GM12891 (cell line): Measurements from ENCODE around the gene ABCA13.

ENCODE experiments used
- DNase-seq: peaks from one replicate; pipeline ENCODE4 v3.0.0; 2011; ENCODE audit warnings: low spot score; ENCODE audit not compliant: insufficient read length
- FAIRE-seq: peaks from 2 replicates; lab custom pipeline; 2011; peaks lifted over from hg19 to GRCh38; lab: Jason Lieb, UNC
- PAX5 ChIP-seq: IDR thresholded peaks from 2 replicates; pipeline ENCODE4 v1.6.1; 2011; ENCODE audit warnings: low read length, moderate library complexity, mild to moderate bottlenecking; ENCODE audit not compliant: insufficient read depth, severe bottlenecking
- POLR2A ChIP-seq: IDR thresholded peaks from 2 replicates; pipeline ENCODE4 v1.6.1; 2011; ENCODE audit warnings: low read depth, low read length, control low read depth
- POLR2AphosphoS5 ChIP-seq: IDR thresholded peaks from 2 replicates; pipeline ENCODE4 v1.6.1; 2011; ENCODE audit warnings: low read depth, low read length, control low read depth
- POU2F2 ChIP-seq: IDR thresholded peaks from 2 replicates; pipeline ENCODE4 v1.6.1; 2011; ENCODE audit warnings: low read depth, mild to moderate bottlenecking, control low read depth, low read length, moderate library complexity
- SPI1 ChIP-seq: IDR thresholded peaks from 2 replicates; pipeline ENCODE4 v1.6.1; 2011; ENCODE audit warnings: low read depth, low read length, control low read depth
- TAF1 ChIP-seq: IDR thresholded peaks from 2 replicates; pipeline ENCODE4 v1.6.1; 2011; ENCODE audit warnings: low read depth, low read length, control low read depth

The ABCA13 gene

GRCh38 chr7:48441848-48442492 is 270.7 kb downstream of the ABCA13 start:
- DNase-seq (no peak), FAIRE-seq (no peak)
- no peak for TF ChIP-seq SPI1
- no peak for TF ChIP-seq POLR2A
- TF ChIP-seq PAX5, result no peak
- TF ChIP-seq POLR2AphosphoS5, result no peak

- no peak for DNase-seq
- TF ChIP-seq TAF1 (no peak), POLR2AphosphoS5 (no peak), POLR2A (no peak), SPI1 (no peak)
- FAIRE-seq, result no peak
Observed at GRCh38 chr7:48443051-48443450, 271.8 kb downstream of the ABCA13 start.

- DNase-seq (no peak), FAIRE-seq (no peak)
- TF ChIP-seq SPI1 (no peak), PAX5 (no peak), POLR2A (no peak), TAF1 (no peak), POLR2AphosphoS5 (no peak), POU2F2 (no peak)
Observed at GRCh38 chr7:48446721-48447120, 275.5 kb downstream of the ABCA13 start.

- no peak for DNase-seq
- FAIRE-seq, result no peak
- TF ChIP-seq SPI1, result no peak
- TF ChIP-seq POLR2AphosphoS5, result no peak
- no peak for TF ChIP-seq POLR2A
- TF ChIP-seq PAX5, result no peak
- no peak for TF ChIP-seq TAF1
- TF ChIP-seq POU2F2, result no peak
Observed at GRCh38 chr7:48452218-48452617, 281.0 kb downstream of the ABCA13 start.

- DNase-seq (no peak), FAIRE-seq (no peak)
- TF ChIP-seq POU2F2, result no peak
- no peak for TF ChIP-seq POLR2A
- no peak for TF ChIP-seq TAF1
- TF ChIP-seq PAX5, result no peak
- no peak for TF ChIP-seq POLR2AphosphoS5
- no peak for TF ChIP-seq SPI1
Observed at GRCh38 chr7:48454750-48455192, 283.5 kb downstream of the ABCA13 start.

- TF ChIP-seq TAF1 (no peak), SPI1 (no peak), PAX5 (no peak), POU2F2 (no peak), POLR2AphosphoS5 (no peak), POLR2A (no peak)
- FAIRE-seq (no peak), DNase-seq (no peak)
Observed at GRCh38 chr7:48455363-48455762, 284.1 kb downstream of the ABCA13 start.

GRCh38 chr7:48458701-48459524 is 287.7 kb downstream of the ABCA13 start:
- no peak for FAIRE-seq
- no peak for DNase-seq
- TF ChIP-seq POLR2AphosphoS5 (no peak), PAX5 (no peak), SPI1 (no peak), POLR2A (no peak), POU2F2 (no peak), TAF1 (no peak)

- DNase-seq, result no peak
- no peak for FAIRE-seq
- TF ChIP-seq POLR2A, result no peak
- TF ChIP-seq POLR2AphosphoS5, result no peak
- TF ChIP-seq POU2F2, result no peak
- no peak for TF ChIP-seq PAX5
- no peak for TF ChIP-seq SPI1
- TF ChIP-seq TAF1, result no peak
Observed at GRCh38 chr7:48466713-48467112, 295.5 kb downstream of the ABCA13 start.

- TF ChIP-seq SPI1, result no peak
- TF ChIP-seq TAF1, result no peak
- no peak for TF ChIP-seq POLR2A
Observed at GRCh38 chr7:48471196-48471595, 299.9 kb downstream of the ABCA13 start.

More at GRCh38 chr7:48471196-48471595, 299.9 kb downstream of the ABCA13 start:
- no peak for FAIRE-seq
- no peak for DNase-seq
